Natural killer cell (primary cell): ENCODE data around the gene SGO2. TPM values are rescaled to one million over a fixed set of nuclear protein-coding genes. Genes with fewer than 3 reads are reported as not detected.

ENCODE experiments used
- ATAC-seq, 3 donors: fragments of 150-1000 bp in 2 of 3; fragments of 200-7000 bp in 1 of 3; cut with Tn5 transposase; 1 replicate in 1 of 3; 2 replicates in 2 of 3; pipeline ENCODE4 v1.10.0; 2021; ENCODE audit warnings: mild to moderate bottlenecking in 2 of 3, moderate library complexity in 2 of 3
- DNase-seq, 2 donors: peaks; one replicate each; pipeline versions ENCODE4 v3.0.0 to v3.0.0-alpha.2; 2013 to 2021; ENCODE audit warnings: mixed read lengths in 1 of 2
- H3K27ac ChIP-seq: one replicate; pipeline ENCODE4 v1.5.1; 2013; ENCODE audit warnings: mild to moderate bottlenecking, low read length
- H3K27me3 ChIP-seq: one replicate; pipeline ENCODE4 v1.6.1; 2013; ENCODE audit warnings: low read length; ENCODE audit not compliant: control insufficient read depth, insufficient read depth
- H3K36me3 ChIP-seq: one replicate; pipeline ENCODE4 v1.6.1; 2013; ENCODE audit warnings: low read length; ENCODE audit not compliant: control insufficient read depth, insufficient read depth
- H3K4me1 ChIP-seq: one replicate; pipeline ENCODE4 v1.6.1; 2013; ENCODE audit warnings: low read length; ENCODE audit not compliant: control insufficient read depth, insufficient read depth
- H3K4me3 ChIP-seq: one replicate; pipeline ENCODE4 v1.5.1; 2013; ENCODE audit warnings: low read length
- H3K9me3 ChIP-seq: one replicate; pipeline ENCODE4 v1.6.1; 2013; ENCODE audit warnings: low read length; ENCODE audit not compliant: control insufficient read depth, insufficient read depth
- H3K27ac Mint-ChIP-seq, 2 donors: one replicate each; pipeline ENCODE4 v1.8.0; 2022; ENCODE audit warnings: mild to moderate bottlenecking in 2 of 2, mixed read lengths in 2 of 2, moderate library complexity in 1 of 2
- H3K27me3 Mint-ChIP-seq, 2 donors: one replicate each; pipeline ENCODE4 v1.8.0; 2022; ENCODE audit warnings: low read depth in 2 of 2, mixed read lengths in 2 of 2
- H3K36me3 Mint-ChIP-seq: one replicate; pipeline ENCODE4 v1.8.0; 2022; ENCODE audit warnings: mixed read lengths
- H3K4me1 Mint-ChIP-seq, 2 donors: one replicate each; pipeline ENCODE4 v1.8.0; 2022; ENCODE audit warnings: mixed read lengths in 2 of 2
- H3K4me3 Mint-ChIP-seq: one replicate; pipeline ENCODE4 v1.8.0; 2022; ENCODE audit warnings: mild to moderate bottlenecking, moderate library complexity, mixed read lengths
- H3K9me3 Mint-ChIP-seq, 2 donors: one replicate each; pipeline ENCODE4 v1.8.0; 2022; ENCODE audit warnings: mixed read lengths in 2 of 2
- WGBS: methylation state at CpG from one replicate; pipeline ENCODE4 v1.1.7; 2013; ENCODE audit warnings: missing lambda C conversion rate; ENCODE audit not compliant: insufficient coverage; 5-methylcytosine and 5-hydroxymethylcytosine counted together
- intact Hi-C: fragments of 100-400 bp; cut with micrococcal nuclease; formaldehyde crosslinking; loops from one replicate; pipeline ENCODE4 v1.14.2; 2022
- total RNA-seq, 4 donors: library from RNA; stranded (reverse); fragments of 120-200 nt in 1 of 4; gene quantifications; one replicate each; pipeline versions ENCODE4 v1.2.3 to v1.2.4, GENCODE V29; 2013 to 2022
- TF ChIP-seq, protein P1 (sequence below): fragments of 200-600 bp; IDR thresholded peaks from one replicate; pipeline ENCODE4 v1.8.0; 2022; ENCODE audit warnings: antibody characterized with exemption

SGO2 gene
- total RNA-seq, 3 donors from 2014 or later (not counting 1 experiment from before 2014, with no cell fraction given) = 2.3 to 5.4 (median 3.1) TPM

DNA sequence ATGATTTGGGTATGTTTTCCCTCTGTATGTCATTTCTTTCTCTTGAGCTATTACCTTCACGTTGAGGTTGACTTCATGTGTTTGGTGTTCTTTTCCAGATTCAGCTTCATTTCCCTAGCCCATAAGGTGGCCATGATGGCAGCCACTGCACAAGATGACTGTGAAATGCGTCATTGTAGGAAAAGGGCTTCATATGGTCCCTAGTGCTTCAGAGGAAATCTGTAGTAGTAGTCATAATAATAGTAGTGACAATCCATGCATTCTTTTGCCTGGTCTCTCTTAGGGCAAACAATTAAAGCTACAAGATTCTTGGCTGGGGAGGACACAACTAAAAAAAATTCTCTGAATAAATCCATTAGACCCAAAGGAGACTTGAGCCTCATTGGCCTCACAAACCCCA, 88.2 kb downstream of the SGO2 start:
- Histone ChIP-seq H3K36me3 (no peaks in the 10 kb centered on the region), H3K4me3 (no peak overlapping the region), H3K27ac (no peak overlapping the region), H3K9me3 (no peaks in the 10 kb centered on the region), H3K4me1 (no peaks in the 10 kb centered on the region), H3K27me3 (no peaks in the 10 kb centered on the region)
- TF ChIP-seq, protein P1, sequence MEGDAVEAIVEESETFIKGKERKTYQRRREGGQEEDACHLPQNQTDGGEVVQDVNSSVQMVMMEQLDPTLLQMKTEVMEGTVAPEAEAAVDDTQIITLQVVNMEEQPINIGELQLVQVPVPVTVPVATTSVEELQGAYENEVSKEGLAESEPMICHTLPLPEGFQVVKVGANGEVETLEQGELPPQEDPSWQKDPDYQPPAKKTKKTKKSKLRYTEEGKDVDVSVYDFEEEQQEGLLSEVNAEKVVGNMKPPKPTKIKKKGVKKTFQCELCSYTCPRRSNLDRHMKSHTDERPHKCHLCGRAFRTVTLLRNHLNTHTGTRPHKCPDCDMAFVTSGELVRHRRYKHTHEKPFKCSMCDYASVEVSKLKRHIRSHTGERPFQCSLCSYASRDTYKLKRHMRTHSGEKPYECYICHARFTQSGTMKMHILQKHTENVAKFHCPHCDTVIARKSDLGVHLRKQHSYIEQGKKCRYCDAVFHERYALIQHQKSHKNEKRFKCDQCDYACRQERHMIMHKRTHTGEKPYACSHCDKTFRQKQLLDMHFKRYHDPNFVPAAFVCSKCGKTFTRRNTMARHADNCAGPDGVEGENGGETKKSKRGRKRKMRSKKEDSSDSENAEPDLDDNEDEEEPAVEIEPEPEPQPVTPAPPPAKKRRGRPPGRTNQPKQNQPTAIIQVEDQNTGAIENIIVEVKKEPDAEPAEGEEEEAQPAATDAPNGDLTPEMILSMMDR = no peak
- Mint-ChIP-seq H3K27ac (no peak overlapping the region), H3K4me1 (peaks cover 13 to 16% of the 10 kb centered on the region in 2 donors), H3K9me3 (no peaks in the 10 kb centered on the region), H3K27me3 (peaks cover 2 to 5% of the 10 kb centered on the region in 2 donors), H3K36me3 (no peaks in the 10 kb centered on the region), H3K4me3 (no peak overlapping the region)
- WGBS = 83% methylated on average over 2 of the region's 2 CpGs
- no peak for ATAC-seq
- intact Hi-C loops = no loop called here
- DNase-seq = no peak

DNA sequence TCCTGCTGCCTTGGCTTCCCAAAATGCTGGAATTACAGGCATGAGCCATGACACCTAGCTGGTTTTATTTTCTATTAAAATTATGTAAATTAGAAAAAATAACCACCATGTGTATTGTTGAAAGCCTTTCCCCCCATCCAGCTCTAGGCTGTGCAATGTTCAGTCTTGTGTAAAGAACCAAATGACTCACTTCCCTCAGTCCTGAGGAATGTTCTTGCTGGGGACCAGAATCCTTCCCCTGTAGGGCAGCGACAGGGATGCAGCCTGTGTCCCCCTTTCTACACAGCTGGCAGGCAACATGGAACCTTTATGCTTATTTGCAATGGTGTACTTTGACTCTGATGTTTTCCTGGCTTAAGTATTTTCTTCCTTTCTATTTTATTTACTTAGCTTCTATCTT, 89.2 kb downstream of the SGO2 start:
- 100% methylated on average over 1 of the region's 1 CpG for WGBS
- no peaks in the 10 kb centered on the region for H3K4me1 ChIP-seq
- Mint-ChIP-seq H3K27ac (no peak overlapping the region), H3K9me3 (no peaks in the 10 kb centered on the region), H3K27me3 (peaks cover 2 to 5% of the 10 kb centered on the region in 2 donors), H3K36me3 (no peaks in the 10 kb centered on the region), H3K4me3 (no peak overlapping the region), H3K4me1 (peaks cover 13 to 16% of the 10 kb centered on the region in 2 donors)
- no peak overlapping the region for H3K4me3 ChIP-seq
- H3K36me3 ChIP-seq = no peaks in the 10 kb centered on the region
- DNase-seq (no peak), ATAC-seq (no peak)
- no peaks in the 10 kb centered on the region for H3K27me3 ChIP-seq
- intact Hi-C loops = no loop called here
- TF ChIP-seq, protein P1 = no peak
- no peak overlapping the region for H3K27ac ChIP-seq
- H3K9me3 ChIP-seq = no peaks in the 10 kb centered on the region

DNA sequence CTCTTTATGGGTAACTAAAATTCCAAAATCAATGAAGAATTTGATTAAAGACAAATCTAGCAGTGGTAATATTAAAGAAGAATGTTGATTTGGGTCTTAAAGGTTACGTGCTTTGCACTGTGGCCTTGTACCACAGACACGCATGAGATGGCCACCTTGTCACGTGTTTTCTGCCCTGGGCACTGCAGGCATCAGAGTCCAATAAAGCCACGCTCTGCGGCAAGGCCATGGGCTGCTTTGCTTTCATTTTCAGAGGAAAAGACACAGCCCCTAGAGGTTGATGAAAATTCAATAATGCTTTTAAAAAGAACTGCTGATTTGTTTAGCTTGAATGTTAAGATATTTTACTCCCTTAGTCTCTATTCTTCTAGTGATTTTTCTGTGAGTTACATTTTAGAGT, 90.2 kb downstream of the SGO2 start:
- DNase-seq (no peak), ATAC-seq (peak; percentile 35 to 57 (median 42))
- intact Hi-C loops = no loop called here
- Mint-ChIP-seq H3K4me1 (peaks cover 13 to 16% of the 10 kb centered on the region in 2 donors), H3K4me3 (no peak overlapping the region), H3K9me3 (no peaks in the 10 kb centered on the region), H3K27me3 (peaks cover 2 to 5% of the 10 kb centered on the region in 2 donors), H3K27ac (no peak overlapping the region), H3K36me3 (no peaks in the 10 kb centered on the region)
- Histone ChIP-seq H3K36me3 (no peaks in the 10 kb centered on the region), H3K27ac (no peak overlapping the region), H3K9me3 (no peaks in the 10 kb centered on the region), H3K27me3 (no peaks in the 10 kb centered on the region), H3K4me3 (no peak overlapping the region), H3K4me1 (no peaks in the 10 kb centered on the region)
- 46% methylated on average over 5 of the region's 5 CpGs for WGBS
- TF ChIP-seq, protein P1 = no peak

DNA sequence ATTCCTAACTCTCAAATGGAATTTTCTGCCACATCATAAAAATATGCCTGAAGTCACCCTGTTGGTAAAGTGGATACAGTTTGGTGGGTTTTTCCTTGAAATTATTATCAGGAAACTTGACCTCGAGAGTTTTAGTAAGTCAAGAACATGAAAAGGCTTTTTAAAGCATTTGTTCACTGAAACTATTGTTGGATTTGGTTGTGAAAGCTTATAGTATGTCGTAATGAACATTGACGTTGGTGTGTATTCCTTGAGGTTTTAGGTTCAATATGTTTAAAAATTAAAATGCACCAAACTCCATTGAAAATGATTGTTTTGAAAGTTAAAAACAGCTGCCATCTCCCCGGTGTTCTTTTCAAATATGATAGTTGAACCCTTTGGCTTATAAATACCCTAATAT, 90.6 kb downstream of the SGO2 start:
- WGBS = 90% methylated on average over 3 of the region's 4 CpGs
- H3K27me3 ChIP-seq = no peaks in the 10 kb centered on the region
- H3K9me3 Mint-ChIP-seq = no peaks in the 10 kb centered on the region
- peaks cover 2 to 5% of the 10 kb centered on the region in 2 donors for H3K27me3 Mint-ChIP-seq
- DNase-seq (no peak), ATAC-seq (no peak)
- H3K36me3 Mint-ChIP-seq = no peaks in the 10 kb centered on the region
- H3K4me3 ChIP-seq = no peak overlapping the region
- H3K9me3 ChIP-seq = no peaks in the 10 kb centered on the region
- intact Hi-C loops = no loop called here
- H3K4me1 Mint-ChIP-seq = peaks cover 13 to 16% of the 10 kb centered on the region in 2 donors
- no peaks in the 10 kb centered on the region for H3K36me3 ChIP-seq
- TF ChIP-seq, protein P1 = no peak
- H3K27ac Mint-ChIP-seq = no peak overlapping the region
- no peak overlapping the region for H3K4me3 Mint-ChIP-seq
- H3K4me1 ChIP-seq = no peaks in the 10 kb centered on the region
- no peak overlapping the region for H3K27ac ChIP-seq
